Hepatocyte (in vitro differentiated cells): ENCODE results near the gene IL21R.

Experiments used
- CTCF ChIP-seq: fragments of 200-600 bp; sonication (generic); IDR thresholded peaks from 2 replicates; pipeline ENCODE4 v1.5.1; 2016; ENCODE audit warnings: antibody characterized with exemption, mild to moderate bottlenecking; ENCODE audit not compliant: poor library complexity
- EZH2 ChIP-seq: fragments of 200-600 bp; sonication (generic); IDR thresholded peaks from 2 replicates; pipeline ENCODE4 v1.6.1; 2016; ENCODE audit warnings: antibody characterized with exemption, mild to moderate bottlenecking, borderline replicate concordance

GRCh38 chr16:27425961-27426360 is 24.0 kb downstream of the IL21R start:
- TF ChIP-seq CTCF (no peak), EZH2 (no peak)
